ENCODE data around the gene KLHDC8A.

Gene KLHDC8A

DNA sequence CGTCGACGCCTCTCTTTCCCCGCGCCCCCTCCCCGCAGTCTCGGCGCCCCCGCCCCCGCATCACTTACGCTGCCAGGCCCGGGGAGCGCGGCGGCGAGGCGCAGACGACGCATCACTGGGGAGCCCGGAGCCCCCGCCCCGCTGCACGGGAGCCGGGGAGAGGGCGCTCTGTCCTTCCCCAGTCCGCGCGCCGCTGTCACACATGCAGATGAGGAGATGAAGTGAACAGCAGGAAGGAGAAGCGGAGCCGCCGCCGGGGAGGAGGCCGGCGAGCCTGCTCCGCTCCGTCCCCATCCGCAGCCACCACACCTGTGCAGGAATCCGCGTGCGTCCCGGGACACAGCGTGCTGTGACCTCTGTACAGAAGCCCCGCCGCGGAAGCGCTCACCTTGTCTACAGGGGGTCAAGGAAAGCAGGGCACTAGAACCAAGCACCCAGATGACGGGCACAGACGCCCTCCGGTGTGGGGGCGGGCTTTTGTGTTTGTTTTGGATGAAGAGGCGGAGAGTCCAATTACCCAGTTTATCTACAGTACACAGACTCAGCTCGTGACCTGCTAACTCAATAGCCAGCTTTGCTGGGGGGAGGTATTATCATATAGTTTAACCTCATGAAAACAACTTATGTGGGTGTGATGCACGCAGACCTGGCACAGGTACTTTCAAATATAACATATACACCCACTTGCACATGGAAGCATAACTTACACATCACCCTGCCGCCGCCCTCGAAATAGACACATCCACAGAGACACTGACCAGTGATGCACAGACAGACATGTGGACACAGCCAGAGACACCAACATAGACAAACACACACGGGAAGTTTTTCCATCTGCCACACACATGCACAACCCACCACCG lies 12.4 kb downstream of the KLHDC8A start:
- DNase-seq (ENCODE audit: low spot score), result no peak

DNA sequence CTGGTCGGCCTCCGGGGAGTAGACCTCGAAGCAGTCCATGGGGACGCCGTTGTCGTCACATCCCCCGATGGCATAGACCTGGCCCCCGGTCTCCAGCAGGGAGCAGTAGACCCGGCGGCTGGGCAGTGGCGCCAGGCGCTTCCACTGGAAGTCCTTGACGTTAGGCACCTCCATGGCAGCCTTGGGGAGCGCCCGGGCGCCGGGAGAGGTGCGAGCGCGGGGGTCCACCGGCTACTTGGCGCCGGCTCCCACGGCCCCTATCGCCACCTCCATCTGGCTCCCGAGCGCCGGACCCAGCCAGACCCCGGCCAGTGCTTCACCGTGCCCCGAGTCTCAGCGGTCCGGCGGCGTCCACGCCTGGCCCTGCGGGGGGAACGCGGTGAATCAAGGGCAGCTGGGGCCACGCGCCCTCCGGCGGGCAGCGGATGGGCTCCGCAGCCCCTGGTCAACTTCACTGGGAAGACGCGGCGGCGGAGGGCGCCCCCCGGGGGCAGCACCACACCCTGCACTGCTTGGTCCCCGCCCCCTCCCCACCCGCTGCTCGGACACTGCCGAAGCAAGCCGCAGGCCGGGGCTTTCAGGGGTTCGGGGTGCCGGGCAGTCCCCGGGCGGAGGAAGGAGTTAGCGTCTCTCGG lies 13.2 kb downstream of the KLHDC8A start:
- DNase-seq (ENCODE audit: low spot score), result no peak

DNA sequence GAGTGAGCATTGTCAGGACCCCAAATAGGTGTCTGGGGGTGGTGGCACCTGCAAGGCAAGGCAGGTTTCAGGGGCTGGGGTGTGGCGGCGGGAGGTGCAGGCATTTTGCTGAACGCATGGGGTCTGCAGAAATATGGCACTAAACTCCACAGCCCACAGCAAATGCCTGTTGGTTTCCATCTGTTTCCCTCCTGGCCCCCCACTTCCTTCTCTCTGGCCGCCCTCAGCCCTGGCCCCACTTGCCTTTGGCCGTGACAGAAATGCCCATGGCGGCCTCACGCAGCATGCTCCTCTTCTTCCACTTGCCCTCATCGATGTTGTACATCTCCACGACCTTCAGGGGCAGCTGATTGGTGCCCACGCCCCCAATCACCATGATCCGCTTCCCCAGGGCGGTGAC lies 13.7 kb downstream of the KLHDC8A start:
- DNase-seq (ENCODE audit: low spot score), result no peak

DNA sequence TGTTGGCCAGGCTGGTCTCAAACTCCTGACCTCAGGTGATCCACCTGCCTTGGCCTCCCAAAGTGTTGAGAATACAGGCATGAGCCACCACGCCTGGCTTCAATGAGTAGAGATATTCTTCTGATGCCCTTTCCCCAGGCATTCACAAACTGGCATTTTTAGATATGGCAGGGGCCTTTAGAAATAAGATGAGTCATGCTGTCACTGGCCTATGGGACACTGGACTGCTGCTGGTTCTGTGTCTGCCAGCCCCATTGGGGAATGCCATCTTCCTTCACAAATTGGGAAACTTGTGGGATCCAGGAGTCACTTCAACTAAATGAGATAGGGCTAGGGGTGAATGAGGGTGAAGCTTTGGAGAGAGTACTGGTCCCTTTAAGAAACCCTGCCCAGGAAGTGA lies 16.0 kb downstream of the KLHDC8A start:
- no peak for DNase-seq (ENCODE audit: low spot score)

DNA sequence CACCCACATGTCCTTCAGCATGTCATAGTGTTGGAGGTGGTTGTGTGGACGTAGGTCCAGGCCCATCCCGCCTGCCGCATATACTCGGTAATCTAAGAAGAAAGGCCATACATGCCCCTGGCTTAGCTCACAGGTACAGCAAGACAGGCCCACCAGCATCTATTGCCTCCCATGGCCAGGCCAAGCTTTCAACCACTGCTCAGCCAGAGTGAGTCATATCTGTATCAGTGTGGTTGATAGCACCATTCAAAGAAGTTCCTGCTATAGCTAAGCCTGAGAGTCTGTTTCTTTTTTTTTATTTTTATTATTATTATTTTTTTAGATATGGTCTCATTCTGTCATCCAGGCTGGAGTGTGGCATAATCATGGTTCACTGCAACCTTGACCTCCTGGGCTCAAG lies 17.0 kb downstream of the KLHDC8A start:
- no peak for DNase-seq (ENCODE audit: low spot score)

DNA sequence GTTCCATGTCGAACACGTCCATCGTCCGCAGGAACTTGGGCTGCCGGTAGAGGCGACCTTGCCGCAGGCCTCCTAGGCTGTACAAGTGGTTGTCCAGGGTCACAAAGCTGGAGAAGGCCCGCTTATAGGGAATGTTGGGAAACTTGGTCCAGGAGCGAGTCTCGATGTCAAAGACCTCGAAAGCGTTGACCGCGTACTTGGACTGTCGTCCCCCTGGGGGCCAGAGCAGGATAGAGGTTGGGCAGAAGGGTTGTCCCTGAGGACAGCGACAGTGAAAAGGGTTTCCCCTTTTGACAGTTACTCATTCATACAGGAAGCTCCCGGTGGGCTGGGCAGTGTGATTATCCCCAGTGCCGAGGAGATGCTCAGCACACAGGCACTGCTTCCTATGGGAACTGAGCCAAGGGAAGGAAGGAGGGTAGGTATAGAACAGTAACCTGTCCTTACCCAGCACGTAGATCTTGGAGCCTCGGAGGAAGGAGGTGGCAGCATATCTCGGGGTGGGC lies 17.5 kb downstream of the KLHDC8A start:
- no peak for DNase-seq (ENCODE audit: low spot score)

DNA sequence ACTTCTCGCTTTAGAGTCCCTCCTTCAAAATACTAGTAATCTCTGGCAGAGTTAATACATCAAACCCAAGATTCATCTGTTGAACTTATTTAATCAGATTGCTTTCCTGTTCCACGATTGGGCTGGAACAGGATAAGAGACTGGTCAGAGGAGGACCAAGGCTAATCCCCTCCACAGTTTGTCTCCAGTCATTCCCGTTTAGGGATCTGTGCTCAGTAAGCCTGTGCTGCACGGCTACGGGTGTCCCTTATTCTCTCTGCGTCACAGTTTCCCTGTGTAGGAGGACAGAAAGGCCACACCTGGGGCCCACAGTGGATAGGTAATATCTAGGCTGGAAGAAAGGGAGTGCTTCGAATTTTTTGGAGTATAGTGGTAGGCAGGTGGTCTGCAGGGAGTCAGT lies 18.7 kb downstream of the KLHDC8A start:
- DNase-seq (ENCODE audit: low spot score), result no peak

DNA sequence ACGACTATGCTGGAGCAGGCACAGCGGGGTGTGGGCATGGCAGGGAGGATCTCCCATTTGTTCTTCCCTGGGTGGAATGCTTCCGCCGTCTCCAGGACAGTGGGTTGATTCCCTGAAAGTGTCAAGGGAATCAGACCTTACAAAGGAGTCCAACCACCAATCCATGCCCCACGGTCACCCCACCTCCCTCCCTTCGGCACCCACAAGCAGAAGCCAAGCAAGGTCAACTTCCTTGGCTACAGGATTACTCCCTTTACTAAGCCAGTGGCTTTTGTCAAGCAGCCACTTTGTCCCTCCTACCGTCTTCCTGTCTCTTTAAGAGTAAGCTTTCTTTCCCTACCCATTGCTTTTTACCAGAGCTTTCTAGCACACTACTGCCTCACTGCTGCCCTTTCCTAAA lies 19.2 kb downstream of the KLHDC8A start:
- no peak for DNase-seq (ENCODE audit: low spot score)

DNA sequence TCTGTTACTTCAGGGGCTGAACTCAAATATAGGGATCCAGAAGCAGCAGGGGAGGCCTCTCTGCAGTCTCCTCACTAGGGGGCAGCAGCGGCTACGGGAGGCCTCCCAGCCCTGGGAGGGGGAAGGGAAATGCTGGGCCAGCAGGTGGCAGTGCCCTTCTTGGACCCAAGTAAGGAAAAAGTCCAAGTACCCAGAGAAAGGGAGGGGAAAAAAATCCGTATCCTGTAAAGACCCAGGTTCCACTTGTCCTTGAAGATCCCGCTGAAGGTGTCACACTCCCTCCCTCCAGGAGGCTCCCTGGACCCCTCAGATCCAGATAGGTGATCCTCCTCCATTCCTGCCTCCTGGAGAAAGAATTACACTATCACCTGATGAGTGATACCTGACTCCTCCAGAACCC lies 21.0 kb downstream of the KLHDC8A start:
- peak; percentile 83 for DNase-seq (ENCODE audit: low spot score)

DNA sequence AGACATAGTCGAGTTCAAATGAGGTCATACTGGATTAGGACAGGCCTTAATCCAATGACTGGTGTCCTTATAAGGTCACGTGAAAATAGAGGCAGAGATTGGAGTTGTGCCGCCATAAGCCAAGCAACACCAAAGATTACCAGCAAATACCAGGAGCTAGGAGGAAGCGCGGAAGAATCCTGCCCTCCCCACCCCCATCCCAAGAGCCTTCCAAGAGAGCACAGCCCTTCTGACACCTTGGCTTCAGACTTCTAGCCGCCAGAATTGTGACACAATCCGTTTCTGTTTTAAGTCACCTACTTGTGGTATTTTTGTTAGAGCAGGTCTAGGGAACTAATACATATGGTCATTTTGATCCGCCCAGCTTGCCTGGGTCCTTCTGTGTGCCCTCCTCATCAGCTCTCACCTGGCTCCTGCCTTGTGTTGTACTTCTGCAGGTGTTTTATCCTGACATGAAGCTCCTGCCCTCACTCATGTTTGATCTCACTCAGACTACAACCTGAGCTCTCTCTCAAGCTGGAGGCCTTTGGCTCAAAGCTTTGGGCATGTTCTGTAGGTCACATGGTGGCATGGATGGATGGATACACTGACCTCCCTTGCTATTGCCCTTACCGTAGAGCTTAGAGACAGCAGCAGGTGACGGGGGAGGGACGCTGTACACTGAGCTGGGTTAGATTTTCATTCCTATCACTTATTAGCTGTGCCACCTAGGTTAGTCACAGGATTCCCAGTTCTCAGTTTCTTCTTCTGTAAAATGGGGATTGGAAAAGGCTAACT lies 24.5 kb downstream of the KLHDC8A start:
- DNase-seq (ENCODE audit: low spot score), result no peak

DNA sequence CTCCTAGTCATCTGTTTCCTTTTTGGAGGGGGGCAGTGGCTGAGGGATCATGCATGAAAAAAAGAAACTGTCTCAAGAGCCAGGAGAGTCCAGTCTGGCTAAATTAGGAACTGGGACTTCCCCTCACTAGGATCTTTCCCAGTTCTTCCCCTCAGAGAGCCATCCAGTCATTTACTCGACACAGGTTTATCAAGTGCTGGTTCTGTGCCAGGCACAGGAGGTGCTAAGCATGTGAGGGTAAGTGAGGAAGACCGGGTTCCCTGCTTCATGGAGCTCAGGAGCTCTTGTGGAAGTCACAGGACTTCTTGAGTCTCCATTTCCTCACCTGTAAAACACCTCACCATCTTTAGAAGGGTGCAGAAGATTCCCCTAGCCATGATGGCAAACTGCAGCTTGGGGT lies 26.6 kb downstream of the KLHDC8A start:
- DNase-seq (ENCODE audit: low spot score), result no peak

DNA sequence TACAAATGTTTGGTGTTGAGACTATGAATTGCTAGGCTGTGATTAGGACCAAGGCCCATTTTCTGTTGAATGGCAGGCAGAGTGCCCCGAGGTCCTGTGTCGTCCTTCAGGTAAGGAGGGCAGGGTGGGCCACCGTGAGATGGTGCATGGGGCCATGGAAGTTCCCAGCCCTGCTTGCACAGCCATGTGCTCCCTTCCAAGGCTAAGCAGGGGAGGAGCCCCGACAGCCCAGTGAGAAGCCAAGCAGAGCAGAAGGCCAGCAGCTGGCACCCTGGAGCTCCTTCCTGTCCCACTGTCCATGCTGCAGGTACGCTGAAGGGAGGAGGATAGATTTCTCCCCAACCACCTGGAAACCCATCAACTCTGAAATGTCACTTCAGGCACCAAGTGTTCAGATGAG lies 27.0 kb downstream of the KLHDC8A start:
- DNase-seq (ENCODE audit: low spot score), result no peak

DNA sequence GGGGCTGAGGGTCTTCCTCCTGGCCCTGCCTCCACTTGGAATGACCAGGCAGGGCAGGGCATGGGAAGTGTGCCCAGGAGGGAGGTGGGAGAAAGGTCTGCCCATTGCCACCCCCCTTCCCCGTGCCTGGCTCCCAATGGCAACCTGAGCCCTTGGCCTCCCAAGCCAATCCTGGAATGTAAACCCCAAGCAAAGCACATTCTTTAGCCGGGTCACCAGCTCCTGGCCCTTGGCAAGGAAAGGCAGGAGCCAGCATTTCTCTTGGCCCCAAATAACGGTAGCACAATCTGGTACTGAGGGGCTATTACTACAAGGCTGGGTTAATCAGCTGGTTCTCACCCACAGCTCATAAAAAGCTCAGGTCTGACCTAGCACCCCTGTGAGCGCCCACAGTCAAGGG lies 28.2 kb downstream of the KLHDC8A start:
- no peak for DNase-seq (ENCODE audit: low spot score)

DNA sequence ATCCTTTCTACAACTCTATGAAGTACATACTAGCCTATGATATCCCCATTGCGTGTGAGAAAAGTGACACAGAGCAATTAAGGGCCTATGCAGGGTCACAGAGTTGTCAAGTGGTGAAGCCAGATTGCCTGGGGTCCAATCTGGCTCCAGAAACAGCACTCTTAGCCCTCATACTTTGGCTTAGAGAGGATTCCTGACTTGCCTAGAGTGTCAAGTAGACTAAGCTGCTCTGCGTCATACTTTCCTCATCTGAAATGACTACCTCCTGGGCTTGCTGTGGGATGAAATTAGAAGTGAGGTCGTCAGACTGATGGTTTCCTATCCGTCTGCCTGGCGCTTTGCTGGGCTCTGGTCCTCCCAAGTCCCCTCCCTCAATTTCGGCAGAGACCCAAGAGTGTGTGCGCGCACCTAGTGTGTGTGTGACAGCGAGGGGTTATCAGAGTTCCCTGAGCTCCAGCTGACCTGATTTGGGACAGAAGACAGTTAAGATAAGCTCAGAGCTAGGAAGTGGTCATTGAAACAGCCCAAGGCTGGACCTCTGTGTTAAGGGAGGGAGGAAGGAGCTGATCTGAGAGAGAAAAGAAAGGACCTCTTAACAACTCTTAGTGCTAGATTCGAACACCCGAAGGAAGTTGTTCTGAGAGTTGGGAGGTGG lies 29.8 kb downstream of the KLHDC8A start:
- no peak for DNase-seq (ENCODE audit: low spot score)

DNA sequence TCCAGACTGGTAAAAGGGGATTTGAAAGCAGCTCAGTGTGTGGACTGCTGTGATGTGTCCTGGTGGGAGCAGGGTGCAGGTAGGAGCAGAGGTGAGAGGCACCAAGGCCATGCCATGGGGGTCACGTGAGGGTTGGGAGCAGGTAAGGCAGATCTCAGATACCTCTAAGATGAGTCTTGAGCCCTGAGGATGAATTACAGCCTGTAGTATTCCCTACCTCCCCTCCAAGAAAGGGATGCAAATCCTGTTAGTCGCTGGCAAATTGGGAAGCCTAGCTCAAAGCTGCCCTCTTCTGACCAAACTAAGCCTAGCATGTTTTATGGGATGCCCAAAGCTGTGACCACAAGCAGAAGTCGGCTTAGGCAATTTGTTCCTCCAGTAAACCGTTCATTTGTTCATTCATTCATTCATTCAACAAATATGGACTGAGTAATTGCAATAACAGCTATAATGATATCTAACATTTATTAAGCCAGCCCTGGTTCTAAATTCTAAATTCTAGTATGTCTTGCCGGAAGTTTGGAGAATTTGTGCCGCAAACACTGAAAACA lies 31.3 kb downstream of the KLHDC8A start:
- DNase-seq (ENCODE audit: low spot score), result peak; percentile 76

DNA sequence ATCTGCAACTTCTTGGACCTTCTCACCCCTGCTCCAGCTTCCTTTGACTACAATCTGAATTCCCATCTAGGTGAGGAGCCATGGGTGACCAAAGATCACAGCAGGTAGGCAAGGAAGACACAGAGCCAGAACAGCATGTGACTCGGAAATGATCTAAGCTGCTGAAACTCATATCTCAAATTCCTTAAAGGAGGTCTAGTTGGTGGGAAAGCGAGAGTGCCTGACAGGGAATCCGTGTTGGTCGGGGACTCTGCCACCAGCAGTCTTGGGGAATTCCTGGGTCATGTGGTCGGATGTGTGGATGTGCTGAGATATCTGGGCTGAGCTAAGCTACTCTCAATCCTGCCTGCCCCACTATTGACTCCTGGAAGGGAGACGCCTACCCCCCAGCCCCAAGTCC lies 31.9 kb downstream of the KLHDC8A start:
- DNase-seq (ENCODE audit: low spot score), result no peak

DNA sequence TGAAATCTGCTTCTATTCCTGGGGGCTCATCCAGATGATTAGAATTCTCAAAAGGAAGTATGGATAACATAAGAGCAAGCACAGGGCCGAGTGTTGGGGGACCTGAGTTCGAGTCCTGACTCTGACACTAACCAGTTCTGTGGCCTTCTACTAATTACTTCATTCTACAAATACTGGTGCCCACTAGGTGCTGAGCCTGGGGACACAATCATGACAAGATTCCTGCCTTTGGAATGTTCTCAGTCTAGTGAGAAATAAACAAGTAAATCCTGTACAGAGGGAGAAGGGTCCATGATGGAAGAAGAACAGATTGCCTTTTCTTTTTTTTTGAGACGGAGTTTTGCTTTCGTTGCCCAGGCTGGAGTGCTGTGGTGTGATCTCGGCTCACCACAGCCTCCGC lies 32.9 kb downstream of the KLHDC8A start:
- DNase-seq (ENCODE audit: low spot score), result no peak

DNA sequence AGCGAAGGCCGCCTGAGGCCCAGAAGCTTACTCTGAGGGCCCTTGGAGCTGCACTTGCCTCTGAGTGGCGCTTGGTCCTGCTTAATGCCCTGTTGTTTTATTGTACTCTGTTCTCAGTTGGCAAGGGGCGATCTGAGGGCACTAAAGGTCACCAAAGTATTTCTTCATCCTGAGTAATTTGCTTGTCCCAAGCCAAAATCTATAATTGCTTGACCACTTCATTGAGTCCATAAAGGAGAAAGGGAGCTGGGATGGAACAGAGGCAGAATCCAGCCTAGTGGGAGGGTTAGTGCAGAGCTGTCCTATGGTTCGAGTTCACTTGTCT lies 34.8 kb downstream of the KLHDC8A start:
- no peak for DNase-seq (ENCODE audit: low spot score)

DNA sequence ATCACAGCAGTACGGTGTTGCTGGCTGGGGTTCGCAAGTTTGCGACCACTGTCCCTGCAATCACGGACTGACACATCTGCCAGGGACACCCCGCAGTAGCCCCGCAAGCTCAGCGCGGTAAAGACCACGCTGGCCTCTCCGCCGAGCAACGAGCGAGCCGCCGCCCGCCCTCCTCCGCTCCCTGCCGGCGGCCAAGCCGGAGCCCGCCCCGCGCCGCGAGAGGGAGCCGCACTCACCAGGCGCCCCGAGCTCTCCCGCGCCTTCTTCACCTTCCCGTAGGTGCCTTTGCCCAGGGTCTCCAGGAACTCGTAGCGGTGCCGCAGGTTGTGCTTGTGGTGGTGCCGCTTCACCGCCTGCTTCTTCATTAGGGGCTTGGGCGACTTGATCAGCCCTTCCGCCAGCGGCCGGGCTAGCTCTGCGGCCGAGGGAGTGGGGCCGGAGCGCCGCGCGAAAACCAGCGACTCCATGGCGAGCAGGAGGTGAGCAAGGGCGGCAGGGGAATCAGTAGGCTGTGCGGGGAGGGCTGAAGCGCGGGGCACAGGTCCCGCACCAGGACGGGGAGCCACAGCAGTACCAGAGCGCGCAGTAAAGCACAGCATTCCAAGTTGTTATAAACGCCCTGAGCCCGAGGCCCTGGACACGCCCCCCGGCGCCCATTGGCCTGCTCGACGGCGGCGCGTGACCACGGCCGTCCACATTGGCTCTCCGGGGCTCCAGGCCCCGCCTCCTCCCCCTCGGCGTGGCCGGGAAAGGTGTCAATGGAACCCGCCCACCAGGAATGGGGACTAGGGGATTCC lies 35.4 kb downstream of the KLHDC8A start, which contains the start of gene NUAK2:
TSS of gene NUAK2 (minus strand) at position 584 of the 797 bp plus-strand sequence. CDS start at position 467, 117 bp downstream.
- peak; percentile 75 for DNase-seq (ENCODE audit: low spot score)

DNA sequence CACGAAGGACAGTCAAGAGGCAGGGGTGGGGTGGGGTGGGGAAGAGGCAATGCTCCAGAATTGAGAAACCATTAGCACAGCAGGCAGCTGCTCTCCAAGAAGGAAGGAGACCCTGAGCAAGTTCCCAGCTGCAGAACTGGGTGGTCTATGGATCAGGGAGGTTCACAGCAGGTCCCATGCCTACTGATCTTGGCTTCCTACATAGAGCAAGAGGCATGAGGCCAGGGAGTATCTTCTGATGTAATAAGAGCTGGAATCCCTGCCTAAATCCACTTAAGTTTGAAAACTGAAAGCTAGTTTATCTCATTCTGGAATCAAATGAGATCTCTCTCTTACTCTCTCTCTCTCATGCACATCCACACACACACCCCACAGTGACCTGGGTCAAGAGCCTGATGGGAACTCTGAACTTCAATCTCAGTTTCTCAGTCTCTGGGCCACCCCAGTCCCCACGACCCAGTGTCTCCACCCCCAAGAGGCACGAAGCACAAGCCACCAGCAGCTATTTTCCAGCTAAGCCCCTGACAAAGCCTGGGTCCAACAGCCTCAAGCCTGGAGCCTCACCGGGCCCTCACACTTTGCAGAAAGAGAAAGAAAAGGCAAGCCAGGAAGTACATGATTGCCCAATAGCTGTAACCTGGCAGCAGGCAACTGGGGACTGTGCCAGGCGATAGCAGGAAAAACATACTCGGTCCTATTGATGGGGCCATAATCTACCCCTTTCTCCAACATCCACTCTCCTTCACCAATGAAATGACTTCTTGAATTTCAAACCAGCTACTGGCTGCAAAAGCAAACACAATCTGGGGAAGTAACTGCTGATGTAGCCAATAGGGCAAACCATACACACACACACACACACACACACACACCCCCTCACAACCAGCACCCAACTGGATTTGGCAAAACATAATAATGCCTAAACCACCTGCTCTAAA lies 37.4 kb downstream of the KLHDC8A start:
- no peak for DNase-seq (ENCODE audit: low spot score)

Data from COLO829 (cell line).